Measurements from ENCODE around the gene MESD. TPM values are rescaled to one million over a fixed set of nuclear protein-coding genes. Genes with fewer than 3 reads are reported as not detected.

The MESD gene
- total RNA-seq, 1 experiment from 2014 or later: 21.2 TPM

- BruUV-seq (replicated peaks): no TSS peak
- intact Hi-C loops (cut with micrococcal nuclease): loop anchor here (10.0 kb wide), 2 partner anchors 65 to 385 kb away; no protein-coding TSS in a partner anchor
- CTCF ChIA-PET: no interaction called here
- no peak overlapping the region for H3K9ac ChIP-seq (ENCODE audit: low read length)
- TF ChIP-seq CTCF (conservative IDR thresholded peaks at IDR 0.05; ENCODE audit: low read depth, low read length): no peak
- TF ChIP-seq EZH2phosphoT487 (IDR thresholded peaks at IDR 0.05; ENCODE audit: borderline replicate concordance, low read length): no peak
- TF ChIP-seq EZH2 (IDR thresholded peaks at IDR 0.05; ENCODE audit: low read length, unreplicated experiment): no peak
- peaks cover 22% of the 10 kb centered on the region; the same call in 1 of the 2 replicates for H3K36me3 ChIP-seq (ENCODE audit: low read depth, low read length)
- no peak for DNase-seq
- H4K20me1 ChIP-seq (ENCODE audit: low read length): no peaks in the 10 kb centered on the region
- H3K4me3 ChIP-seq (ENCODE audit: low read length): no peak overlapping the region
- ATAC-seq: no peak
- no peaks in the 10 kb centered on the region for H3K9me3 ChIP-seq (ENCODE audit: low read length)
- H3K4me1 ChIP-seq (ENCODE audit: insufficient read depth, low read length): peaks cover 9% of the 10 kb centered on the region; the same call in 1 of the 2 replicates
- no peak overlapping the region for H3K27ac ChIP-seq (ENCODE audit: low read length)
- peaks cover 61% of the 10 kb centered on the region for H3K79me2 ChIP-seq (ENCODE audit: low read length)
- no peaks in the 10 kb centered on the region for H3K9me2 ChIP-seq (replicated peaks; ENCODE audit: low read length)
- H3K27me3 ChIP-seq (ENCODE audit: low read length): no peaks in the 10 kb centered on the region
- H3F3A ChIP-seq (ENCODE audit: low read length, unreplicated experiment): no peaks in the 10 kb centered on the region
- POLR2A ChIA-PET (ENCODE audit: unreplicated experiment): no interaction called here
- H3K4me2 ChIP-seq (ENCODE audit: low read length): no peak overlapping the region
- H2AFZ ChIP-seq (ENCODE audit: low read length): no peak overlapping the region
These were observed 9.9 kb downstream of the MESD start for GRCh38 chr15:80979538-80980200.

GRCh38 chr15:80978685-80979329 lies 10.8 kb downstream of the MESD start:
- Histone ChIP-seq H3K4me2 (ENCODE audit: low read length) (no peak overlapping the region), H3K9me2 (replicated peaks; ENCODE audit: low read length) (no peaks in the 10 kb centered on the region), H3K79me2 (ENCODE audit: low read length) (peaks cover 57% of the 10 kb centered on the region), H3K4me3 (ENCODE audit: low read length) (no peak overlapping the region), H2AFZ (ENCODE audit: low read length) (no peak overlapping the region), H3K27ac (ENCODE audit: low read length) (no peak overlapping the region), H3F3A (ENCODE audit: low read length, unreplicated experiment) (no peaks in the 10 kb centered on the region), H3K9ac (ENCODE audit: low read length) (no peak overlapping the region), H4K20me1 (ENCODE audit: low read length) (no peaks in the 10 kb centered on the region), H3K36me3 (ENCODE audit: low read depth, low read length) (peaks cover 22% of the 10 kb centered on the region; the same call in 1 of the 2 replicates), H3K27me3 (ENCODE audit: low read length) (no peaks in the 10 kb centered on the region), H3K4me1 (ENCODE audit: insufficient read depth, low read length) (peaks cover 9% of the 10 kb centered on the region; the same call in 1 of the 2 replicates), H3K9me3 (ENCODE audit: low read length) (no peaks in the 10 kb centered on the region)
- ChIA-PET POLR2A (ENCODE audit: unreplicated experiment) (interaction anchor here (0.6 kb wide), 1 partner anchor 37 kb away, joined by 3 read pairs; no protein-coding TSS in a partner anchor), CTCF (no interaction called here)
- BruUV-seq (replicated peaks): TSS peak; percentile 47
- TF ChIP-seq EZH2 (IDR thresholded peaks at IDR 0.05; ENCODE audit: low read length, unreplicated experiment): no peak
- no peak for TF ChIP-seq CTCF (conservative IDR thresholded peaks at IDR 0.05; ENCODE audit: low read depth, low read length)
- TF ChIP-seq EZH2phosphoT487 (IDR thresholded peaks at IDR 0.05; ENCODE audit: borderline replicate concordance, low read length): no peak
- DNase-seq (peak; percentile 51), ATAC-seq (peak; percentile 67)
- intact Hi-C loops (cut with micrococcal nuclease): loop anchor here (10.0 kb wide), 2 partner anchors 64 to 384 kb away; no protein-coding TSS in a partner anchor

Measured in PC-3 (cell line).